DND-41 (cell line): ENCODE results near the gene NPHP4.

Source experiments
- EZH2 ChIP-seq: IDR thresholded peaks from 3 replicates; pipeline ENCODE4 v1.6.1; 2012; ENCODE audit warnings: borderline replicate concordance, low read depth, mild to moderate bottlenecking, moderate library complexity, low read length, inconsistent platforms; ENCODE audit not compliant: severe bottlenecking
- TF ChIP-seq, protein P1 (sequence below): IDR thresholded peaks from 2 replicates; pipeline ENCODE4 v1.5.1; 2012; ENCODE audit warnings: borderline replicate concordance, low read length, moderate library complexity, mild to moderate bottlenecking; ENCODE audit not compliant: poor library complexity, severe bottlenecking; ENCODE audit errors: extremely low read depth

DNA sequence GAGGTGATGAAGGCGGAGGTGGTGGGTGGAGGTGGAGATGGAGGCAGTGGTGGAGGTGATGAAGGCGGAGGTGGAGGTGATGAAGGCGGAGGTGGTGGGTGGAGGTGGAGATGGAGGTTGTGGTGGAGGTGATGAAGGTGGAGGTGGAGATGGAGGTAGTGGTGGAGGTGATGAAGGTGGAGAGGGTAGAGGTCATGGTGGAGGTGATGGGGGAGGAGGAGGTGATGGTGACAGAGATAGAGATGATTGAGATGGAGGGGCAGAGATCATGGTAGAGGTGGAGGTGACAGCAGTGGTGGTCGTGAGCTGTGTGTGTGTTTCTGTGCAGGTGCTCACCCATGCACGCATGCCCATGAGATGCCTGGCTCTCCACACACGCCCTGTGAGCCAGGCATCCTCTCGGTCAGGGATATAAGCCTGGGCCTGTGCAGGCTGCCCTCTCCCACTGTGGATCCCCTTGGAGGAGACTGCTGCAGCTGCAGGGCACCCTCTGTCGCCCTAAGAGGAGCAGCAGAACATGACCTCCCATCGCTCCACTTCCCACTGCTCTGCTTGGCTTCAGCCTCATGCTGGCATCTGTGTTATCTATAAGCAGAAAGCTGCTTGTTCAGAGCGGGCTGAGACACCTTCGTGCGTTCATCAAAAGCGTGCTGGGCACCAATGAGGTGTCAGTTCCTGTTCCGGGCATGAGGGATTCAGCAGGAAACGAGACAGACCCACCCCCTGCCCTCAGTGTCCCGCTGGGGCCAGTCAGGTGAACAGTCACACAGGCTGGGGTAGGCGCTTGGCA is 20.5 kb upstream of the NPHP4 start:
- TF ChIP-seq, protein P1, sequence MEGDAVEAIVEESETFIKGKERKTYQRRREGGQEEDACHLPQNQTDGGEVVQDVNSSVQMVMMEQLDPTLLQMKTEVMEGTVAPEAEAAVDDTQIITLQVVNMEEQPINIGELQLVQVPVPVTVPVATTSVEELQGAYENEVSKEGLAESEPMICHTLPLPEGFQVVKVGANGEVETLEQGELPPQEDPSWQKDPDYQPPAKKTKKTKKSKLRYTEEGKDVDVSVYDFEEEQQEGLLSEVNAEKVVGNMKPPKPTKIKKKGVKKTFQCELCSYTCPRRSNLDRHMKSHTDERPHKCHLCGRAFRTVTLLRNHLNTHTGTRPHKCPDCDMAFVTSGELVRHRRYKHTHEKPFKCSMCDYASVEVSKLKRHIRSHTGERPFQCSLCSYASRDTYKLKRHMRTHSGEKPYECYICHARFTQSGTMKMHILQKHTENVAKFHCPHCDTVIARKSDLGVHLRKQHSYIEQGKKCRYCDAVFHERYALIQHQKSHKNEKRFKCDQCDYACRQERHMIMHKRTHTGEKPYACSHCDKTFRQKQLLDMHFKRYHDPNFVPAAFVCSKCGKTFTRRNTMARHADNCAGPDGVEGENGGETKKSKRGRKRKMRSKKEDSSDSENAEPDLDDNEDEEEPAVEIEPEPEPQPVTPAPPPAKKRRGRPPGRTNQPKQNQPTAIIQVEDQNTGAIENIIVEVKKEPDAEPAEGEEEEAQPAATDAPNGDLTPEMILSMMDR: no peak
- TF ChIP-seq EZH2: no peak
